Urinary bladder (tissue), 4 donors: Measurements from ENCODE around the gene CLSTN2. TPM values are rescaled to one million over a fixed set of nuclear protein-coding genes. Genes with fewer than 3 reads are reported as not detected.

Source experiments
- DNase-seq: peaks from one replicate; pipeline ENCODE4 v3.0.0-alpha.2; 2015; ENCODE audit errors: extremely low spot score
- H3K27ac ChIP-seq: one replicate; pipeline ENCODE4 v1.5.1; 2013; ENCODE audit warnings: low read depth, mild to moderate bottlenecking, moderate library complexity
- H3K36me3 ChIP-seq: one replicate; pipeline ENCODE4 v1.6.1; 2013; ENCODE audit warnings: mild to moderate bottlenecking, moderate library complexity; ENCODE audit not compliant: insufficient read depth
- H3K4me1 ChIP-seq: one replicate; pipeline ENCODE4 v1.6.1; 2013; ENCODE audit warnings: mild to moderate bottlenecking, moderate library complexity; ENCODE audit not compliant: insufficient read depth
- H3K4me3 ChIP-seq: one replicate; pipeline ENCODE4 v1.5.1; 2013; ENCODE audit warnings: low read depth, low read length
- WGBS: extraction: QIAGEN DNeasy Blood & Tissue Kit; methylation state at CpG from one replicate; pipeline ENCODE4 v1.1.7; 2013; 5-methylcytosine and 5-hydroxymethylcytosine counted together
- polyA plus RNA-seq: library from polyadenylated mRNA; stranded (reverse); fragments of 200-250 nt; gene quantifications from one replicate; pipeline ENCODE4 v1.2.3, GENCODE V29; 2013
- total RNA-seq: library from RNA; depleted of rRNA; stranded (reverse); fragments of >200 nt; gene quantifications from one replicate; pipeline ENCODE4 v1.2.3, GENCODE V29; 2014
- donor health status: healthy with polysubstance abuse.
- donor health status: healthy.

The CLSTN2 gene
- total and polyA plus RNA-seq, 2 donors = 1.1 to 4.9 TPM

DNA sequence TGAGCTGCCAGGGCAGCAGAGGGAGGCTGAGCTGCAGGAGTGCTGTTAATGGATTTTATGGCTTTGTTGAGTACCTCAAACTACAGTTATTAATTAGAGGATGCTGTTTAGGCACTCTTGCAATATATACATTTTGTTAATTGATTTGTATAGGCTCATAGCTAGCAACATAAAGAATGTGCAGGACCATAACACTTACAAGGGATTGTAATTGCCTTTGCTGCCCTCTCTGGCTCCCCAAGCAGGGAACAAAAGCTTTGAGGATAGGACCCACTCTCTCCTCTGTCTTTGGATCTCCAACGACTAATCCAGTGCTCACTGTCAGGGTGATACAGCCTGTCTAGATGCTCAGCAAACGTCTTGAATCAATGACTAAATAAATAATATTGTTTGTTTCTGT, 1.2 kb upstream of the CLSTN2 start:
- WGBS = 27% methylated on average over 2 of the region's 2 CpGs
- DNase-seq = no peak

GRCh38 chr3:139934613-139935015, 371 bp upstream of the CLSTN2 start:
- 2% methylated on average over 25 of the region's 25 CpGs for WGBS
- H3K27ac ChIP-seq = no peak overlapping the region
- no peak for DNase-seq
- H3K4me1 ChIP-seq = no peaks in the 10 kb centered on the region
- H3K36me3 ChIP-seq = no peaks in the 10 kb centered on the region
- H3K4me3 ChIP-seq = peak overlapping the region; percentile 43

More for the DNA sequence above, 1.2 kb upstream of the CLSTN2 start:
- no peaks in the 10 kb centered on the region for H3K4me1 ChIP-seq
- H3K4me3 ChIP-seq = no peak overlapping the region
- H3K36me3 ChIP-seq = no peaks in the 10 kb centered on the region
- no peak overlapping the region for H3K27ac ChIP-seq

- Histone ChIP-seq H3K4me1 (no peaks in the 10 kb centered on the region), H3K36me3 (no peaks in the 10 kb centered on the region), H3K4me3 (peak overlapping the region; percentile 43), H3K27ac (no peak overlapping the region)
- WGBS = 3% methylated on average over 42 of the region's 42 CpGs
- no peak for DNase-seq
Measured at GRCh38 chr3:139935866-139936817, 1.2 kb downstream of the CLSTN2 start.

DNA sequence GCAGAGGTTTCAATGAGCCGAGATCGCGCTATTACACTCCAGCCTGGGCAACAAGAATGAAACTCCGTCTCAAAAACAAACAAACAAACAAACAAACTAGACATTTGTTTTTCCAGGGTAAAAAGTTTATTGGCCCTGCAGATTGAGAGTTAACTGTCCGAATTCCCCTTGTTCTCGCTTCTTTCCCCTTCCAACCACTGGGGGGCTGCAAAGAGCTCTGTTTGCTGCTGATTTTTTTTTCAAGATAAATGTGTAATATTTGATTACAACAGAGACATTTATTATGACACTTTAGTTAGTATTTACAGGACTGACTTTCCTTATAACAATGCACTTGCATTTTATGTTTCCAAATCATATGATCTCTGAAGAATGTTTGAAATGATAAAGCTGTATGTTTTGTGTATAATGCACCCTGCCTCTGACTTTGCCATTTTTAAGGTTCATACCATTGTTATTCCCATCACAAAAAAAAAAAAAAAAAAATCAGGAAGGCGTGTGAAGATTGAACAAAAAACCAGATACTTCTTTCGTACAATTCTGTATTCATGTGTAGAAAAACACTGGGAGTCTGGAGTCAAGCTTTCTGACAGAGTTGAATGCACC, 2.8 kb downstream of the CLSTN2 start:
- Histone ChIP-seq H3K4me3 (no peak overlapping the region), H3K4me1 (no peaks in the 10 kb centered on the region), H3K27ac (no peak overlapping the region), H3K36me3 (no peaks in the 10 kb centered on the region)
- 6% methylated on average over 8 of the region's 8 CpGs for WGBS
- DNase-seq = no peak

- H3K27ac ChIP-seq = no peak overlapping the region
- DNase-seq = no peak
- WGBS = 87% methylated on average over 2 of the region's 2 CpGs
- no peak overlapping the region for H3K4me3 ChIP-seq
- H3K4me1 ChIP-seq = no peaks in the 10 kb centered on the region
- H3K36me3 ChIP-seq = no peaks in the 10 kb centered on the region
Measured at GRCh38 chr3:139939681-139940190, 4.8 kb downstream of the CLSTN2 start.

DNA sequence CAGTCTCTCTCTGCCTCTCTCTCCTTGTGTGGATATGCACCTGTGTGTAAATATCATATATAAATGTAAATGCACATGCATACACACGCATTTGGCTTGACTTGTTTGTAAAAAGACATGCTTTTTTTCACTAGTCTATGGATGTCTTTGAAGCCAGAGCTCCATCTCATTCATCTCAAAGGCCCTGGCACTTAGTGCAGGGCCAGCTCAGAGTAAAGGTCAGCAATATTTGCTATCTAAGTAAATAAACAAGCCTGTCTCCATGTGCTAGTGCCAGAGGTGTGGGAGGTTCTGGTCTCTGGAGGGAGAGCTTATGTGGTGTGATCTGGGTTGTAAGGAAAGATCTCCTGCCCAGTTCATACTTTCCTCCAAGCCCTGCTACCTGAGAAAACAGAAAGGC, 5.6 kb downstream of the CLSTN2 start:
- Histone ChIP-seq H3K27ac (no peak overlapping the region), H3K4me3 (no peak overlapping the region), H3K36me3 (no peaks in the 10 kb centered on the region), H3K4me1 (no peaks in the 10 kb centered on the region)
- WGBS = 52% methylated on average over 1 of the region's 1 CpG
- no peak for DNase-seq

DNA sequence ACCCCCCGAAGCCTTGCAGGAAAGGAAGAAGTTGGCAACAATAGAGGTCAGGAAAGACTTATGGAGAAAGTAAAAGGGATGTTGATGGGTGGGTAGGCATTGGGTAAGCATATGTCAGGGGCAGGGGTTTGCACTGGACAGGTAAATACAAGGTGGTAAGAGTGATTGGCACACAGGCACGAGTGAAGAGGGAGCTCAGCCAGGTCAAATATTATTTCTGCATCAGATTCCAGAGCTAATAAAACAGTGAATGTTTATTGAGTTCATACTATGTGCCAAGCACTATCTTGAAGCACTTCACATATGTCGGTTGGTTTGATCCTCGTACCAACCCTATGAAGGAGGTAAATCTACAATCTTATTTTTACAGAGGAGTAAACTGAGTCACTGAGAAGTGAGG, 6.6 kb downstream of the CLSTN2 start:
- no peaks in the 10 kb centered on the region for H3K4me1 ChIP-seq
- 80% methylated on average over 4 of the region's 4 CpGs for WGBS
- H3K36me3 ChIP-seq = no peaks in the 10 kb centered on the region
- no peak overlapping the region for H3K27ac ChIP-seq
- H3K4me3 ChIP-seq = no peak overlapping the region
- no peak for DNase-seq

DNA sequence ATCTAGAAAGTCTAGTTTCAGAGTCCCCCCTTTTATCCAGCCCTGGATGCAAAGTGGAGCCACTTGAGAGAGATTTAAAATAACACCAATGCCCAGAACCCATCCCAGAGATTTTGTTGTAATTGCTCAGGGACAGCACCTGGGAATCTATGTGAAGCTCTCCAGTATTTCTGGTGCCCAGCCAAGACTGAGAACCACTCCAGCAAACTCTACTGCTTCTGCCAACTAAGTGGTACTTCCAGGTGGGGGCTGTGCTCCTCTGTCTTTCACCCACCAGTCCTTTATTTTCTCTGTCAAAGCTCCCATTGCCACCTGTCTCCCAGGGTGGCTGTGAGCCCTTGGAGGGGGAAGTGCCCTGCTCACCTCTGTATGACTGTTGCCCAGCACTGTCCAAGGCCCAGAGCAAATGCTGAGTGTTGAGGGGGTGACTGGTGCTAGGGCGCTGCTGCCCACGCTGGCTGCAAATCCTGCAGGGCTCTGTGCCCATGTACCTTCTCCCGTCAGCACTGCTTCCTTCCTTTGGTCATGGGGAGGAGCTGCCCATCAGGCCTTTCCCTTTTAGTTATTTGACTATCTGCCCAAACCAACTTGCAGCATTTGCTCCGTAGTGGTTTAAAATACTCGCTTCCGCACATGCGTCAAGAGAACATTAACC, 9.4 kb downstream of the CLSTN2 start:
- Histone ChIP-seq H3K4me1 (no peaks in the 10 kb centered on the region), H3K27ac (no peak overlapping the region), H3K36me3 (no peaks in the 10 kb centered on the region), H3K4me3 (no peak overlapping the region)
- 89% methylated on average over 7 of the region's 7 CpGs for WGBS
- no peak for DNase-seq

- H3K27ac ChIP-seq = no peak overlapping the region
- H3K36me3 ChIP-seq = no peaks in the 10 kb centered on the region
- no peaks in the 10 kb centered on the region for H3K4me1 ChIP-seq
- 86% methylated on average over 4 of the region's 4 CpGs for WGBS
- no peak for DNase-seq
- no peak overlapping the region for H3K4me3 ChIP-seq
Measured at GRCh38 chr3:139945386-139945785, 10.4 kb downstream of the CLSTN2 start.

GRCh38 chr3:139945942-139946341, 11.0 kb downstream of the CLSTN2 start:
- Histone ChIP-seq H3K27ac (no peak overlapping the region), H3K4me1 (no peaks in the 10 kb centered on the region), H3K4me3 (no peak overlapping the region), H3K36me3 (no peaks in the 10 kb centered on the region)
- no peak for DNase-seq

- Histone ChIP-seq H3K4me1 (no peaks in the 10 kb centered on the region), H3K27ac (no peak overlapping the region), H3K4me3 (no peak overlapping the region), H3K36me3 (no peaks in the 10 kb centered on the region)
- DNase-seq = no peak
Measured at GRCh38 chr3:139948467-139948866, 13.5 kb downstream of the CLSTN2 start.

DNA sequence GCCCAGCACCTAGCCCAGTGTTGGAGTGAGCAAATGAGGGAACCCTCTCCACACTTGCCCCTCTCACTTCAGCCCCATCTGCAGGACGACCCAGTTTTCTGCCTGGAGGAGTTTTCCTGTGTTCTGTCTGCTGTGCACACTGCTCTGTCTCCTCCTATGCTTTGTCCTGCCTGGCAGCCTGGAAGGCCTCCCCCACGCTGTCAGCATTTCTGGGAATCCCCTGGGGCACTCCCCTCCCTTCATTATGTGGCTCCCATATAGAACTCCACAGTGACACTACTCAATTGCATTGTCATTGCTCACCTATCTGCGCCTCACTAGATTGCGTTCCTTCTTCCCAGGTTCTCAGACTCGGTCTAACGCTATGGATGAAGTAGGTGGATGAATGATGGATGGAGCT, 13.9 kb downstream of the CLSTN2 start:
- 86% methylated on average over 6 of the region's 6 CpGs for WGBS
- H3K4me3 ChIP-seq = no peak overlapping the region
- DNase-seq = no peak
- H3K27ac ChIP-seq = no peak overlapping the region
- H3K4me1 ChIP-seq = no peaks in the 10 kb centered on the region
- no peaks in the 10 kb centered on the region for H3K36me3 ChIP-seq

DNA sequence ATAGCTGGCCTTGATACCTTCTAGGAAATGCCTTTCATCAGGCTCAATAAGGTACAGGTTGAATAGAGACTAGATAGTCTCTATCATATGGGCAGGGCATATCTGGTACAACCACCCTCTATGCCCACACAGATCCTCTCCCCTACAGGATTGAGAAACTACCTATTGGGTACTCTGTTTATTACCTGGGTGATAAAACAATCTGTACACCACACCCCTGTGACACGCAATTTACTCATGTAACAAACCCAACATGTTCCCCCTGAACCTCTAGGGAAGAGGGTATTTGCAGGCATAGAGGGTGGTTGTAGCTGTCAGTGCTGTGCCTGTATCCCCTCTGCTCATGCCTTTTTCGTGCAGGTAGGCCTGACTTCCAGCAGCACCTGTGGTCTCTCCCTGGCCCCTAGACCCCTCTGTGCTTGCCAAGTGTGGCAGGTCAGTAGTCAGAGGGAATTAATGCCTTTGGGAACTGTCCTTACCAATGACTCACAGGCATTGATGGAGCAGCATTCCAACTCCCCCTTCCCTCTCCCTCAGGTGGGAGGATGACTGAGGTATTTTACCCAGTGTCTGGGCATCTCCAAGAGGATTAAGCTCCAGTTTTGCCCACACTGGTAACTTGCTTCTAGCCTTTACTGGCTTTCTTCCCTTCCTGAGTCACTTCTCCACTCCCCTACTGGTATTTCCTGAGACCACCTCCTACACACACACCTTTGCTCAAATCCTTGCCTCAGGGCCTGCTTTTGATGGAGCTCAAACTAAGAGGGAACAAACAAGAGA, 18.3 kb downstream of the CLSTN2 start:
- no peak overlapping the region for H3K4me3 ChIP-seq
- 80% methylated on average over 2 of the region's 2 CpGs for WGBS
- H3K4me1 ChIP-seq = no peaks in the 10 kb centered on the region
- DNase-seq = no peak
- H3K36me3 ChIP-seq = no peaks in the 10 kb centered on the region
- H3K27ac ChIP-seq = no peak overlapping the region
